GM19239 (cell line): ENCODE results near the gene QRFP.

Experiments used
- DNase-seq: peaks from one replicate; pipeline ENCODE4 v3.0.0; 2011; ENCODE audit warnings: low spot score; ENCODE audit not compliant: insufficient read length
- FAIRE-seq: peaks from 2 replicates; lab custom pipeline; 2011; peaks lifted over from hg19 to GRCh38; lab: Jason Lieb, UNC

Gene QRFP

GRCh38 chr9:130934246-130934645, 37.6 kb upstream of the QRFP start:
- no peak for FAIRE-seq
- no peak for DNase-seq

GRCh38 chr9:130933114-130934046, 36.8 kb upstream of the QRFP start:
- DNase-seq (no peak), FAIRE-seq (no peak)

GRCh38 chr9:130932255-130933079, 35.9 kb upstream of the QRFP start:
- DNase-seq: no peak
- FAIRE-seq: no peak

- FAIRE-seq (no peak), DNase-seq (peak; percentile 71)
Measured at GRCh38 chr9:130931508-130932254, 35.1 kb upstream of the QRFP start.

GRCh38 chr9:130930804-130931349, 34.3 kb upstream of the QRFP start:
- no peak for DNase-seq
- FAIRE-seq: no peak

GRCh38 chr9:130930132-130930803, 33.7 kb upstream of the QRFP start:
- FAIRE-seq: no peak
- no peak for DNase-seq

- no peak for FAIRE-seq
- no peak for DNase-seq
Measured at GRCh38 chr9:130929571-130930038, 33.0 kb upstream of the QRFP start.

GRCh38 chr9:130927995-130928900, 31.6 kb upstream of the QRFP start:
- peak; percentile 48 for DNase-seq
- FAIRE-seq: no peak

- FAIRE-seq (no peak), DNase-seq (no peak)
Measured at GRCh38 chr9:130927338-130927737, 30.7 kb upstream of the QRFP start.

- FAIRE-seq: no peak
Measured at GRCh38 chr9:130925050-130925678, 28.6 kb upstream of the QRFP start.

GRCh38 chr9:130924448-130924788, 27.8 kb upstream of the QRFP start:
- FAIRE-seq (no peak), DNase-seq (no peak)

More at GRCh38 chr9:130925050-130925678, 28.6 kb upstream of the QRFP start:
- no peak for DNase-seq

- DNase-seq: no peak
- FAIRE-seq: no peak
Measured at GRCh38 chr9:130923611-130924447, 27.2 kb upstream of the QRFP start.

- no peak for FAIRE-seq
- no peak for DNase-seq
Measured at GRCh38 chr9:130922893-130923610, 26.4 kb upstream of the QRFP start.

- FAIRE-seq: no peak
- DNase-seq: no peak
Measured at GRCh38 chr9:130921989-130922892, 25.6 kb upstream of the QRFP start.

- no peak for FAIRE-seq
- no peak for DNase-seq
Measured at GRCh38 chr9:130921300-130921988, 24.8 kb upstream of the QRFP start.
